ENCODE measurements around the gene KRTAP5-5. TPM values are rescaled to one million over a fixed set of nuclear protein-coding genes. Genes with fewer than 3 reads are reported as not detected.

KRTAP5-5 gene
- total RNA-seq, 1 experiment from 2014 or later, result not detected

GRCh38 chr11:1671658-1672057 lies 42.1 kb downstream of the KRTAP5-5 start:
- no peaks in the 10 kb centered on the region for H3K9me3 Mint-ChIP-seq
- Histone ChIP-seq H3K23ac (ENCODE audit: insufficient read length, low read depth, low read length) (no peak overlapping the region), H3K9me3 (ENCODE audit: control insufficient read depth, low read depth, low read length) (no peaks in the 10 kb centered on the region), H2BK12ac (ENCODE audit: insufficient read length, low read depth, low read length) (no peak overlapping the region), H3K4me1 (ENCODE audit: insufficient read depth, low read length) (no peaks in the 10 kb centered on the region), H4K20me1 (ENCODE audit: control insufficient read depth, insufficient read depth, insufficient read length) (no peaks in the 10 kb centered on the region), H2BK15ac (ENCODE audit: low read depth, low read length) (no peak overlapping the region), H3K27me3 (ENCODE audit: insufficient read depth, low read length) (no peaks in the 10 kb centered on the region), H3K4me2 (ENCODE audit: insufficient read depth, insufficient read length, low read length) (no peak overlapping the region), H4K5ac (ENCODE audit: insufficient read length, low read depth, low read length) (no peak overlapping the region), H3K18ac (ENCODE audit: insufficient read length, low read depth, low read length) (no peak overlapping the region), H3K27ac (ENCODE audit: insufficient read length, low read depth, low read length) (no peak overlapping the region), H2AK5ac (ENCODE audit: insufficient read length, low read length) (no peak overlapping the region), H3K79me2 (ENCODE audit: insufficient read depth, low read length) (no peaks in the 10 kb centered on the region), H2BK20ac (ENCODE audit: low read depth, low read length, poor library complexity, severe bottlenecking) (no peak overlapping the region), H3T11ph (ENCODE audit: low read length) (no peak overlapping the region), H4K91ac (ENCODE audit: insufficient read length, low read depth, low read length) (no peak overlapping the region), H2BK120ac (ENCODE audit: low read depth, low read length, poor library complexity, severe bottlenecking) (no peak overlapping the region), H3K56ac (ENCODE audit: insufficient read length, low read depth, low read length) (no peak overlapping the region), H3K23me2 (ENCODE audit: insufficient read length, low read depth, low read length, poor library complexity, severe bottlenecking) (no peaks in the 10 kb centered on the region), H3K4ac (ENCODE audit: low read depth, low read length) (no peak overlapping the region), H2BK5ac (ENCODE audit: insufficient read length, low read length) (no peak overlapping the region), H3K9ac (ENCODE audit: extremely low read depth, insufficient read length, low read length) (no peak overlapping the region), H3K79me1 (ENCODE audit: insufficient read depth, low read depth, low read length, poor library complexity, severe bottlenecking) (no peaks in the 10 kb centered on the region), H2AFZ (ENCODE audit: low read length) (no peak overlapping the region), H3K14ac (ENCODE audit: insufficient read depth, low read length) (no peak overlapping the region), H4K8ac (replicated peaks; ENCODE audit: insufficient read length, low read depth, low read length) (no peak overlapping the region)
- H3K4me3 Mint-ChIP-seq, result no peak overlapping the region
- peaks cover 75% of the 10 kb centered on the region for H3K27me3 Mint-ChIP-seq (ENCODE audit: low read depth)
- TF ChIP-seq, protein P1, sequence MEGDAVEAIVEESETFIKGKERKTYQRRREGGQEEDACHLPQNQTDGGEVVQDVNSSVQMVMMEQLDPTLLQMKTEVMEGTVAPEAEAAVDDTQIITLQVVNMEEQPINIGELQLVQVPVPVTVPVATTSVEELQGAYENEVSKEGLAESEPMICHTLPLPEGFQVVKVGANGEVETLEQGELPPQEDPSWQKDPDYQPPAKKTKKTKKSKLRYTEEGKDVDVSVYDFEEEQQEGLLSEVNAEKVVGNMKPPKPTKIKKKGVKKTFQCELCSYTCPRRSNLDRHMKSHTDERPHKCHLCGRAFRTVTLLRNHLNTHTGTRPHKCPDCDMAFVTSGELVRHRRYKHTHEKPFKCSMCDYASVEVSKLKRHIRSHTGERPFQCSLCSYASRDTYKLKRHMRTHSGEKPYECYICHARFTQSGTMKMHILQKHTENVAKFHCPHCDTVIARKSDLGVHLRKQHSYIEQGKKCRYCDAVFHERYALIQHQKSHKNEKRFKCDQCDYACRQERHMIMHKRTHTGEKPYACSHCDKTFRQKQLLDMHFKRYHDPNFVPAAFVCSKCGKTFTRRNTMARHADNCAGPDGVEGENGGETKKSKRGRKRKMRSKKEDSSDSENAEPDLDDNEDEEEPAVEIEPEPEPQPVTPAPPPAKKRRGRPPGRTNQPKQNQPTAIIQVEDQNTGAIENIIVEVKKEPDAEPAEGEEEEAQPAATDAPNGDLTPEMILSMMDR (conservative IDR thresholded peaks at IDR 0.05), result no peak
- H3K27ac Mint-ChIP-seq, result no peak overlapping the region
- H3K36me3 Mint-ChIP-seq (ENCODE audit: insufficient read depth in 1 of 3, low read depth in 3 of 3), result no peaks in the 10 kb centered on the region
- DNase-seq, result no peak
- H3K4me1 Mint-ChIP-seq, result peaks cover 0 to 8% of the 10 kb centered on the region in 2 experiments; a peak in 2 of 4 replicates
- no CpG with 5 or more reads among the region's 11 CpGs for WGBS (ENCODE audit: extremely low coverage, insufficient read length, low lambda C conversion rate)
